H1 (cell line): ENCODE data around the gene CNIH1. TPM values are rescaled to one million over a fixed set of nuclear protein-coding genes. Genes with fewer than 3 reads are reported as not detected.

Experiments
- CTCF ChIA-PET: fragments of 300-600 bp; sonication (Branson Sonifier 250); formaldehyde crosslinking; loops from one replicate; lab custom pipeline; 2021; ENCODE audit not compliant: partially characterized antibody; lab: Charles Lee
- POLR2A ChIA-PET: fragments of 300-600 bp; sonication (Branson Sonifier 250); formaldehyde crosslinking; loops from one replicate; lab custom pipeline; 2021; ENCODE audit warnings: inconsistent platforms; ENCODE audit not compliant: partially characterized antibody; lab: Charles Lee
- DNase-seq, 2 experiments: peaks; one replicate each; pipeline versions ENCODE4 v3.0.0 to v3.0.0-alpha.2; 2010 to 2022; ENCODE audit warnings: low spot score in 2 of 2, low read depth in 1 of 2, mixed read lengths in 1 of 2
- FAIRE-seq: peaks from 2 replicates; lab custom pipeline; 2011; peaks lifted over from hg19 to GRCh38; lab: Jason Lieb, UNC
- H2AFZ ChIP-seq: 2 replicates; pipeline ENCODE4 v1.8.1; 2012; ENCODE audit warnings: low read length, inconsistent platforms
- H2AK5ac ChIP-seq: 2 replicates; pipeline ENCODE4 v1.6.1; 2013; ENCODE audit warnings: low read depth, low read length
- H2BK120ac ChIP-seq: replicated peaks from 2 replicates; pipeline ENCODE3; 2013; ENCODE audit warnings: low read depth, low read length, inconsistent platforms
- H2BK12ac ChIP-seq: 2 replicates; pipeline ENCODE4 v1.6.1; 2013; ENCODE audit warnings: low read depth, low read length
- H2BK15ac ChIP-seq: 2 replicates; pipeline ENCODE4 v1.6.1; 2013; ENCODE audit warnings: low read length
- H2BK20ac ChIP-seq: 2 replicates; pipeline ENCODE4 v1.6.1; 2013; ENCODE audit warnings: low read length
- H2BK5ac ChIP-seq: 2 replicates; pipeline ENCODE4 v1.6.1; 2013; ENCODE audit warnings: low read depth, low read length
- H3K14ac ChIP-seq: 2 replicates; pipeline ENCODE4 v1.6.1; 2013; ENCODE audit warnings: inconsistent platforms; ENCODE audit not compliant: insufficient read length
- H3K18ac ChIP-seq: 2 replicates; pipeline ENCODE4 v1.6.1; 2013; ENCODE audit warnings: low read length; ENCODE audit errors: extremely low read depth
- H3K23ac ChIP-seq: 2 replicates; pipeline ENCODE4 v1.6.1; 2013; ENCODE audit warnings: inconsistent platforms; ENCODE audit not compliant: insufficient read length
- H3K23me2 ChIP-seq: 2 replicates; pipeline ENCODE4 v1.6.1; 2013; ENCODE audit warnings: low read depth, low read length
- H3K27ac ChIP-seq: 2 replicates; pipeline ENCODE4 v1.6.1; 2011; ENCODE audit warnings: low read depth, low read length, inconsistent platforms
- H3K27me3 ChIP-seq, 4 experiments: replicated peaks in 1 of 4; 1 replicate in 1 of 4; 2 replicates in 3 of 4; pipeline versions ENCODE4 v1.6.1 to v1.8.1; 2011 to 2013; ENCODE audit warnings: low read length in 3 of 4, mild to moderate bottlenecking in 3 of 4, inconsistent platforms in 2 of 4, mixed read lengths in 2 of 4, moderate library complexity in 1 of 4; ENCODE audit not compliant: control insufficient read depth in 3 of 4, insufficient read depth in 3 of 4; ENCODE audit errors: extremely low read depth in 1 of 4
- H3K36me3 ChIP-seq, 4 experiments: 2 replicates each; pipeline versions ENCODE4 v1.6.1 to v1.8.1; 2011 to 2013; ENCODE audit warnings: mild to moderate bottlenecking in 4 of 4, low read length in 3 of 4, moderate library complexity in 2 of 4, control low read depth in 1 of 4, inconsistent platforms in 1 of 4; ENCODE audit not compliant: insufficient read depth in 4 of 4, control insufficient read depth in 2 of 4
- H3K4ac ChIP-seq: replicated peaks from 2 replicates; pipeline ENCODE3; 2013; ENCODE audit warnings: low read length, low read depth, mixed read lengths, inconsistent platforms; ENCODE audit not compliant: insufficient read length
- H3K4me1 ChIP-seq, 4 experiments: replicated peaks in 1 of 4; 1 replicate in 1 of 4; 2 replicates in 3 of 4; pipeline versions ENCODE4 v1.6.1 to v1.8.1; 2011 to 2013; ENCODE audit warnings: low read length in 3 of 4, inconsistent platforms in 2 of 4, mixed read lengths in 1 of 4; ENCODE audit not compliant: insufficient read depth in 4 of 4, control insufficient read depth in 3 of 4
- H3K4me2 ChIP-seq, 2 experiments: 2 replicates each; pipeline versions ENCODE4 v1.6.1 to v1.8.1; 2011 to 2013; ENCODE audit warnings: low read depth in 2 of 2, low read length in 2 of 2, control low read depth in 1 of 2, inconsistent platforms in 1 of 2, mild to moderate bottlenecking in 1 of 2; ENCODE audit not compliant: insufficient read depth in 1 of 2
- H3K4me3 ChIP-seq, 4 experiments: fragments of 200-600, 300-600 bp in 1 of 4; sonication (generic), shearing (Covaris generic), sonication (Bioruptor Twin) in 1 of 4; 2 replicates each; pipeline versions ENCODE4 v1.5.1 to v1.8.1; 2011 to 2016; ENCODE audit warnings: low read length in 4 of 4, low read depth in 3 of 4, control low read depth in 2 of 4, inconsistent platforms in 2 of 4, mild to moderate bottlenecking in 2 of 4, mixed read lengths in 1 of 4, moderate library complexity in 1 of 4; ENCODE audit not compliant: insufficient read depth in 2 of 4; ENCODE audit errors: extremely low read depth in 1 of 4
- H3K56ac ChIP-seq: replicated peaks from 2 replicates; pipeline ENCODE3; 2013; ENCODE audit warnings: low read depth, mild to moderate bottlenecking, mixed read lengths, low read length, inconsistent platforms; ENCODE audit not compliant: insufficient read length
- H3K79me1 ChIP-seq: 2 replicates; pipeline ENCODE4 v1.6.1; 2013; ENCODE audit warnings: low read depth, low read length, control low read depth
- H3K79me2 ChIP-seq, 2 experiments: 2 replicates each; pipeline versions ENCODE4 v1.6.1 to v1.8.1; 2012 to 2013; ENCODE audit warnings: low read length in 2 of 2, mild to moderate bottlenecking in 2 of 2, inconsistent platforms in 1 of 2; ENCODE audit not compliant: insufficient read depth in 2 of 2, control insufficient read depth in 1 of 2
- H3K9ac ChIP-seq, 4 experiments: replicated peaks in 1 of 4; 1 replicate in 1 of 4; 2 replicates in 3 of 4; pipeline versions ENCODE4 v1.6.1 to v1.8.1; 2011 to 2013; ENCODE audit warnings: low read depth in 3 of 4, low read length in 3 of 4, control low read depth in 2 of 4, mild to moderate bottlenecking in 2 of 4, moderate library complexity in 2 of 4, inconsistent platforms in 1 of 4; ENCODE audit errors: extremely low read depth in 1 of 4
- H3K9me3 ChIP-seq, 2 experiments: 2 replicates each; pipeline versions ENCODE4 v1.6.1 to v1.8.1; 2012 to 2013; ENCODE audit warnings: mild to moderate bottlenecking in 2 of 2, moderate library complexity in 2 of 2, control low read depth in 1 of 2, inconsistent platforms in 1 of 2, low read depth in 1 of 2, low read length in 1 of 2, mixed read lengths in 1 of 2; ENCODE audit not compliant: insufficient read depth in 2 of 2
- H4K20me1 ChIP-seq, 2 experiments: replicated peaks in 1 of 2; 2 replicates each; pipeline versions ENCODE3 to v1.8.1; 2011 to 2013; ENCODE audit warnings: inconsistent platforms in 2 of 2, low read length in 2 of 2, mild to moderate bottlenecking in 1 of 2; ENCODE audit not compliant: insufficient read depth in 2 of 2, control insufficient read depth in 1 of 2
- H4K5ac ChIP-seq: 2 replicates; pipeline ENCODE4 v1.6.1; 2013; ENCODE audit warnings: low read length, low read depth, mixed read lengths, inconsistent platforms; ENCODE audit not compliant: insufficient read length
- H4K8ac ChIP-seq: 2 replicates; pipeline ENCODE4 v1.8.0; 2013; ENCODE audit warnings: mild to moderate bottlenecking, moderate library complexity, low read length, inconsistent platforms; ENCODE audit not compliant: insufficient read depth; ENCODE audit errors: extremely low read depth
- H4K91ac ChIP-seq: replicated peaks from 2 replicates; pipeline ENCODE3; 2013; ENCODE audit warnings: low read length, mixed read lengths, inconsistent platforms; ENCODE audit not compliant: insufficient read length
- ASH2L ChIP-seq: fragments of 200-600, 300-600 bp; sonication (generic); IDR thresholded peaks from one replicate; pipeline ENCODE4 v1.7.1; 2017; ENCODE audit warnings: low read length
- BCL11A ChIP-seq, 2 experiments: IDR thresholded peaks; one replicate each; pipeline ENCODE4 v1.6.1; 2011; ENCODE audit warnings: low read depth in 2 of 2, low read length in 2 of 2, mild to moderate bottlenecking in 2 of 2
- EGR1 ChIP-seq: IDR thresholded peaks from 2 replicates; pipeline ENCODE4 v1.6.1; 2011; ENCODE audit warnings: low read depth, low read length, borderline replicate concordance
- POLR2A ChIP-seq, 2 experiments: IDR thresholded peaks; 1 replicate in 1 of 2; 2 replicates in 1 of 2; pipeline ENCODE4 v1.6.1; 2011; ENCODE audit warnings: low read depth in 2 of 2, low read length in 2 of 2, mild to moderate bottlenecking in 2 of 2; ENCODE audit errors: control extremely low read depth in 1 of 2
- RAD21 ChIP-seq, 2 experiments: IDR thresholded peaks in 1 of 2; conservative IDR thresholded peaks in 1 of 2; 2 replicates each; pipeline ENCODE4 v1.6.1; 2011; ENCODE audit warnings: low read depth in 2 of 2, low read length in 2 of 2, improper control_type of control experiment in 1 of 2, inconsistent platforms in 1 of 2, mild to moderate bottlenecking in 1 of 2, moderate library complexity in 1 of 2
- SIX5 ChIP-seq: IDR thresholded peaks from 2 replicates; pipeline ENCODE4 v1.6.1; 2011; ENCODE audit warnings: mild to moderate bottlenecking, low read depth, low read length
- TAF7 ChIP-seq: optimal IDR thresholded peaks from 2 replicates; pipeline ENCODE3; 2011; ENCODE audit warnings: low read depth, mild to moderate bottlenecking, inconsistent platforms, low read length, moderate library complexity, borderline replicate concordance
- TBP ChIP-seq: IDR thresholded peaks from 2 replicates; pipeline ENCODE4 v1.6.1; 2011; ENCODE audit warnings: low read depth, low read length, improper control_type of control experiment
- TEAD4 ChIP-seq: IDR thresholded peaks from 2 replicates; pipeline ENCODE4 v1.6.1; 2012; ENCODE audit warnings: low read depth, low read length, inconsistent platforms, mixed read lengths
- polyA plus RNA-seq, 7 experiments: library from polyadenylated mRNA; depleted of rRNA in 3 of 7; stranded (reverse) in 5 of 7; unstranded in 2 of 7; fragments of >200 nt in 5 of 7; fragments of 200-250 nt in 2 of 7; gene quantifications; 1 replicate in 5 of 7; 2 replicates in 1 of 7; 4 replicates in 1 of 7; pipeline versions ENCODE4 v1.2.1 to v1.2.3, GENCODE V29; 2011 to 2013; ENCODE audit warnings: missing spikeins in 2 of 7, mixed read lengths in 2 of 7
- total RNA-seq: library from RNA; stranded (reverse); fragmentation: NEBNext Ultra II Directional; extraction: Animal tissue kit (Norgen Biotek cat#: 25700); gene quantifications from 2 replicates; pipeline ENCODE4 v1.2.1, GENCODE V29; 2021

The CNIH1 gene
- total and polyA plus RNA-seq, 2 of the 8 experiments (the other 6 are each of a cell fraction or from before 2014, with no cell fraction given) = 119 to 333 TPM

- Histone ChIP-seq H3K4ac (no peak overlapping the region), H4K8ac (no peak overlapping the region), H2BK12ac (no peak overlapping the region), H3K9me3 (no peaks in the 10 kb centered on the region), H3K36me3 (peaks cover under 1 to 37% (median 16%) of the 10 kb centered on the region in 4 experiments; a peak in 7 of 8 replicates), H3K9ac (no peak overlapping the region), H3K27me3 (no peaks in the 10 kb centered on the region), H3K14ac (no peak overlapping the region), H3K79me1 (0 out of 2 replicates have a peak, but pooled peaks cover 2% of the 10 kb centered on the region), H3K27ac (no peak overlapping the region), H3K4me3 (no peak overlapping the region), H2AFZ (no peak overlapping the region), H2AK5ac (no peak overlapping the region), H3K23me2 (no peaks in the 10 kb centered on the region), H3K4me1 (no peaks in the 10 kb centered on the region), H4K5ac (no peak overlapping the region), H2BK15ac (no peak overlapping the region), H3K56ac (no peak overlapping the region), H3K18ac (no peak overlapping the region), H2BK5ac (no peak overlapping the region), H3K23ac (no peak overlapping the region), H2BK120ac (no peak overlapping the region), H4K20me1 (peaks cover 0 to 2% of the 10 kb centered on the region in 2 experiments), H3K79me2 (no peaks in the 10 kb centered on the region), H2BK20ac (no peak overlapping the region), H3K4me2 (no peak overlapping the region), H4K91ac (no peak overlapping the region)
- DNase-seq = no peak
- POLR2A ChIA-PET = interaction anchor here (0.8 to 2.4 kb wide), 6 partner anchors 8 to 65 kb away, joined by 3 to 10 read pairs (median 6); partner anchors contain the start of gene CDKN3
- TF ChIP-seq ASH2L (no peak), TAF7 (no peak), BCL11A (IDR thresholded peaks at IDR 0.05; ENCODE audit: low read depth in 2 of 2, low read length in 2 of 2) (no peak), SIX5 (no peak), RAD21 (IDR thresholded peaks at IDR 0.05 in 1 of 2, conservative IDR thresholded peaks at IDR 0.05 in 1 of 2; ENCODE audit: low read depth in 2 of 2, low read length in 2 of 2) (no peak), EGR1 (no peak), TBP (no peak), POLR2A (IDR thresholded peaks at IDR 0.05; ENCODE audit: control extremely low read depth in 1 of 2, low read depth in 2 of 2, low read length in 2 of 2) (no peak), TEAD4 (no peak)
- CTCF ChIA-PET = interaction anchor here (0.8 to 3.2 kb wide), 8 partner anchors 9 to 74 kb away, joined by 3 to 12 read pairs (median 3); no protein-coding TSS in a partner anchor
- no peak for FAIRE-seq
These were observed 17.2 kb downstream of the CNIH1 start for GRCh38 chr14:54423991-54424390.
